Endothelial cell of umbilical vein (primary cell): ENCODE data around the gene PRUNE2.

Experiments used
- EZH2 ChIP-seq: IDR thresholded peaks from 2 replicates; pipeline ENCODE4 v1.6.1; 2012; ENCODE audit warnings: borderline replicate concordance, low read depth, mild to moderate bottlenecking, moderate library complexity, low read length, inconsistent platforms; ENCODE audit not compliant: severe bottlenecking
- MYC ChIP-seq: IDR thresholded peaks from one replicate; pipeline ENCODE4 v1.6.1; 2011; ENCODE audit warnings: mild to moderate bottlenecking, low read depth, low read length
- POLR2A ChIP-seq: IDR thresholded peaks from 2 replicates; pipeline ENCODE4 v1.6.1; 2012; ENCODE audit warnings: low read depth, mild to moderate bottlenecking, control low read depth, low read length
- POLR2AphosphoS5 ChIP-seq: IDR thresholded peaks from 2 replicates; pipeline ENCODE4 v1.6.1; 2012; ENCODE audit warnings: low read depth, mild to moderate bottlenecking, control low read depth, low read length, moderate library complexity; ENCODE audit not compliant: insufficient read depth
- TF ChIP-seq, protein P1 (sequence below), 2 donors: IDR thresholded peaks; 1 replicate in 1 of 2; 2 replicates in 1 of 2; pipeline ENCODE4 v1.5.1; 2011; ENCODE audit warnings: low read length in 2 of 2, mild to moderate bottlenecking in 2 of 2, moderate library complexity in 2 of 2, control low read depth in 1 of 2, inconsistent platforms in 1 of 2, low read depth in 1 of 2; ENCODE audit not compliant: insufficient read depth in 1 of 2; ENCODE audit errors: extremely low read depth in 1 of 2

DNA sequence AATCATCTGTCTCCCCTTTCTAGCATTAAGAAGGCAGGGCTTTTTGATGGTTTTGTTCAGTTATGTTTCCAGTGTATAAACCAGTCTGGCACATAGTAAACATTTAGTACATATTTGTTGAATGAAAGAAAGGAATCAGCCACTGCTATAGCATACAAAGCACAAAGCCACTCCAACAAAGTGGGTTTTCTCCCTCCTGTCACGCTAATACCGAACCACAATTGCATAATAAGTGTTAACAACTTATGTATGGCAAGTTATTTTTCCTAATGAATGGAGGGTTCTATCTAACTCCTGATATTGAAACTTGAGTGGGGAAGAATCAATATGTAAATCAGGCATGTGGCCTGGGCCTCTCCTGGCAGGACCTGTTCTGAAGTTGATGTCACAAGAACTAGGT, 53.9 kb downstream of the PRUNE2 start:
- TF ChIP-seq POLR2AphosphoS5 (no peak), POLR2A (no peak), EZH2 (no peak), MYC (no peak)
- TF ChIP-seq, protein P1, sequence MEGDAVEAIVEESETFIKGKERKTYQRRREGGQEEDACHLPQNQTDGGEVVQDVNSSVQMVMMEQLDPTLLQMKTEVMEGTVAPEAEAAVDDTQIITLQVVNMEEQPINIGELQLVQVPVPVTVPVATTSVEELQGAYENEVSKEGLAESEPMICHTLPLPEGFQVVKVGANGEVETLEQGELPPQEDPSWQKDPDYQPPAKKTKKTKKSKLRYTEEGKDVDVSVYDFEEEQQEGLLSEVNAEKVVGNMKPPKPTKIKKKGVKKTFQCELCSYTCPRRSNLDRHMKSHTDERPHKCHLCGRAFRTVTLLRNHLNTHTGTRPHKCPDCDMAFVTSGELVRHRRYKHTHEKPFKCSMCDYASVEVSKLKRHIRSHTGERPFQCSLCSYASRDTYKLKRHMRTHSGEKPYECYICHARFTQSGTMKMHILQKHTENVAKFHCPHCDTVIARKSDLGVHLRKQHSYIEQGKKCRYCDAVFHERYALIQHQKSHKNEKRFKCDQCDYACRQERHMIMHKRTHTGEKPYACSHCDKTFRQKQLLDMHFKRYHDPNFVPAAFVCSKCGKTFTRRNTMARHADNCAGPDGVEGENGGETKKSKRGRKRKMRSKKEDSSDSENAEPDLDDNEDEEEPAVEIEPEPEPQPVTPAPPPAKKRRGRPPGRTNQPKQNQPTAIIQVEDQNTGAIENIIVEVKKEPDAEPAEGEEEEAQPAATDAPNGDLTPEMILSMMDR (IDR thresholded peaks at IDR 0.05; ENCODE audit: extremely low read depth in 1 of 2, insufficient read depth in 1 of 2, low read depth in 1 of 2, low read length in 2 of 2), result no peak
